Prostate gland (tissue), 2 donors: ENCODE results near the gene FAM222A.

Experiments
- POLR2A ChIP-seq: fragments of 450-650 bp; IDR thresholded peaks from one replicate; pipeline ENCODE4 v1.6.1; 2016; ENCODE audit warnings: antibody characterized with exemption, mild to moderate bottlenecking
- POLR2AphosphoS5 ChIP-seq: sonication (generic); formaldehyde crosslinking; IDR thresholded peaks from one replicate; pipeline ENCODE4 v1.6.1; 2017; ENCODE audit warnings: antibody characterized with exemption
- TF ChIP-seq, protein P1 (sequence below), 4 experiments: fragments of 200-600 bp in 2 of 4; fragments of 450-650 bp in 2 of 4; sonication (generic) in 2 of 4; IDR thresholded peaks; 1 replicate in 3 of 4; 2 replicates in 1 of 4; pipeline ENCODE4 v1.5.1; 2016 to 2019; ENCODE audit warnings: antibody characterized with exemption in 4 of 4, mild to moderate bottlenecking in 2 of 4, moderate library complexity in 2 of 4

- TF ChIP-seq POLR2A (no peak), POLR2AphosphoS5 (no peak)
- TF ChIP-seq, protein P1, sequence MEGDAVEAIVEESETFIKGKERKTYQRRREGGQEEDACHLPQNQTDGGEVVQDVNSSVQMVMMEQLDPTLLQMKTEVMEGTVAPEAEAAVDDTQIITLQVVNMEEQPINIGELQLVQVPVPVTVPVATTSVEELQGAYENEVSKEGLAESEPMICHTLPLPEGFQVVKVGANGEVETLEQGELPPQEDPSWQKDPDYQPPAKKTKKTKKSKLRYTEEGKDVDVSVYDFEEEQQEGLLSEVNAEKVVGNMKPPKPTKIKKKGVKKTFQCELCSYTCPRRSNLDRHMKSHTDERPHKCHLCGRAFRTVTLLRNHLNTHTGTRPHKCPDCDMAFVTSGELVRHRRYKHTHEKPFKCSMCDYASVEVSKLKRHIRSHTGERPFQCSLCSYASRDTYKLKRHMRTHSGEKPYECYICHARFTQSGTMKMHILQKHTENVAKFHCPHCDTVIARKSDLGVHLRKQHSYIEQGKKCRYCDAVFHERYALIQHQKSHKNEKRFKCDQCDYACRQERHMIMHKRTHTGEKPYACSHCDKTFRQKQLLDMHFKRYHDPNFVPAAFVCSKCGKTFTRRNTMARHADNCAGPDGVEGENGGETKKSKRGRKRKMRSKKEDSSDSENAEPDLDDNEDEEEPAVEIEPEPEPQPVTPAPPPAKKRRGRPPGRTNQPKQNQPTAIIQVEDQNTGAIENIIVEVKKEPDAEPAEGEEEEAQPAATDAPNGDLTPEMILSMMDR (IDR thresholded peaks at IDR 0.05): no peak
These were observed 19.7 kb upstream of the FAM222A start for GRCh38 chr12:109693653-109694600.
